HG02763 (cell line): Measurements from ENCODE around the gene FAM234B.
"Not testable (repeated sequence)": the region's sequence is repeated elsewhere in the genome, so short reads cannot be mapped to it uniquely, and the experiment has no call there.

ENCODE experiments used
- ATAC-seq: cut with Tn5 transposase; IDR thresholded peaks from one replicate; pipeline ENCODE4 v1.9.1; 2021; ENCODE audit warnings: mild to moderate bottlenecking, moderate library complexity; ENCODE audit not compliant: unreplicated experiment

Gene FAM234B

DNA sequence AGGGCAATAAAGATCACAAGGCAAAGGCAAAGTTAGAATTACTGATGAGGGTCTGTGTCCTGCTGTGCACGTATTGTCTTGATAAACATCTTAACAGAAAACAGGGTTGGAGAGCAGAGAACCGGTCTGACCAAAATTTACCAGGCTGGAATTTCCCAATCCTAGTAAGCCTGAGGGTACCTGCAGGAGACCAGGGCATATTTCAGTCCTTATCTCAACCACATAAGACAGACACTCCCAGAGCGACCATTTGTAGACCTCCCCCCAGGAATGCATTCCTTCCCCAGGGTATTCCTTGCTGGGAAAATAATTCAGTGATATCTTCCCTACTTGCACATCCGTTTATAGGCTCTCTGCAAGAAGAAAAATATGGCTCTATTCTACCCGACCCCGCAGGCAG is 9.4 kb downstream of the FAM234B start:
- not testable (repeated sequence) for ATAC-seq

DNA sequence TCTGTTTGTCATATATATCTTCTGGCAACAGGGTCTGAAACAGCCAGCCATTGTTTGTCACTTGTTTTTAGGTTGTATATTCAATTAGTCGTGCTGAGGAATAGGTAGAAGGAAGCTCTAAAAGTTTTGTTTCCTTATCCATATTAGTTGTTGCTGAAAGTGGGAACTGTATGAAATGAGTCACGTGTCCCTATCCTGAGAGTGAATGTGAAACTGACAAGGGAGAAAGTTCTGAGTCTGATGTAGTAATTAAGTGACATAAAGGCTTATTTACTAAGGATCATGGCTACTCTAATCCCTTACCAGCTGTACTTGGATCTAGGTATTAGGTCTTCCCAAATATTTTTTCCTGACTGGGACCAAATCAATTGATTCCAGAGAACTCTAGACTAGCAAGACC is 16.4 kb downstream of the FAM234B start:
- no peak for ATAC-seq

DNA sequence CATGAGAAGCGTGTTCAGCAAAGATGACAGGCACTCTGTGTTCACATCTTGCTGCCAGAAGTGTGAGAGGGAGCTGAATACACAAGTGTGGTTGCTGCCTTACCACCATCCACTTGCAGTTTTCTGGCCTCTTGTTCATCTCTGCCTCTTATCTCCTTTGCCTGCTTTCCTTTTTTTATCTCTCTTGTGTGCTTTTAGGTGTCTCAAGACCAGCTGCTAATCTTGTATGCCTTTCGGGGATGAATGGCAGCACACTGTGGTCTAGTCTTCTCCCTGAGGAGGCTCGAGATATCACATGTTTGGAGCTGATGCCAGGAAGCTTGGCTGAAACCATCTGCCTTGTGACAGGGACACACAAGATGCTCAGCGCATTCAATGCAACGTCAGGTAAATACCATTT is 17.2 kb downstream of the FAM234B start:
- no peak for ATAC-seq

DNA sequence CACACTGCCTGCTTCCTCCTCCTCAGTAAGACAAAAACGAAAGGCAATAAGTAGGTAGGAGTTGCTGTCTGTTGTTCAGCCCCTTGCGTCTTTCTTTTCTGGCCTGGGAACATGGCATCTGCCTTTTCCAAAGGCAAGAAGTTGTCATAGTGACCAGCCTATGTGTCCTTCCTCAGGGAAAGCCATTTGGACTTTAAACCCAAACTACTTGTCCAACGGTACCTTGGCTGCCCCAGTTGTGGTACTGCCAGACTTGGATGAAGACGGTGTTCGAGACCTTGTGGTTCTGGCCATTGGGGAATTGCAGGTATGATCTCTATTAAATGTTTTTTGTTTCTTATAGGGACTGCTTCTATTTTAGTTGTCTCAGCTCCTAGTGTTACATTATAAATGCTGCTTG is 18.5 kb downstream of the FAM234B start:
- no peak for ATAC-seq

DNA sequence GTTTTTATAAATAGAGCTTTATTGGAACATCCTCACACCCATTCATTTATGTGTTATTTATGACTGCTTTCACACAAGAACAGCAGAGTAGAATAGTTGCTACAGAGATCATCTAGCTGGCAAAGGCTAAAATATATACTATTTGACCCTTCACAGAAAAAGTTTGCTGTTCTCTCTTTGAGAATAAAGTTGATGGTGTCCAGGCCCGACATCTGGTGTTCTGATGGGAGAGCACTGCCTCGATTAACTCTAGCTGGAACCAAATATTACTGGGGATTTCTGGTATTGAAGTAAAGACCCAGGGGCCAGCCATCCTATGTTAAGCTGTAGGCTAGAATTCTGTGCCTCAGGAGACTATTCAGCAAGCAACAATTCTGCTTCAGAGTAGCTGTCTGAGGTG is 21.8 kb downstream of the FAM234B start:
- ATAC-seq: no peak

DNA sequence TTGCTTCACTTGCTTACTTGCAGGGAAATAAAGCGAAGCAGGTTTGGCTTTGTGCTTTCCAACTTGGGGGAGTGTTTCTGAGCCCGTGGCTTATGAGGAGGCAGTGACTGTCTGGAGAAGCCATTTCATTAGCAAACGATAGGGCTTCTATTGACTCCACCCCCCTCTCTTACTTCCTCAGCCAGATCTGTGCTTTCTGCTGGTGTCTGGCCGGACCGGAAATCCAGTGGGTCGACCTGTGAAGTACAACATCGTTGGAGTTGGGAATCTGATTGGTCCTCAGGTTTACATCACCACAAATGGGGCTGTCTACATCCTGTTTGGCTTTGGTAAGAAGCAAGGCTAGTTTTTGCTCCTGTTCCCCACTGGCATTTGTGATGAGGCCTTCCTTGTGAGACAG is 22.3 kb downstream of the FAM234B start:
- ATAC-seq: no peak

DNA sequence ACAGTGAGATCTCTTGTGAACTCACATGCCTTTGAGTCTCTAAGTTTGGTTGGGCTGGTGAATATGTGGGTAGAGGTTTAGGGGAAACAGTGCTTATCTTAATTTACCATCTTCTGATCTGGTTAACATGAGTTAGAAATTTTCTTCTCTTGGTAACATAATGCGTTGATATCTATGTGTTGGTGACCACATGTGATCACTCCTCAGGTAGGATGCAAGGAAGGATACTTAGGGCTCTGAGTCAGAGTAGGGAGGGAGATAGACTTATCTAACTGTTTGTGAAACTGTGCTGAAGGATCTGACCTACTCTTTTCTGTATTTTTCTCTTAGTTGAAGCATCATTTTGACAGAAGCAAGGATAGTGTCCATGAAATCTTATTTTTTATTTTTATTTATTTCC is 23.1 kb downstream of the FAM234B start:
- ATAC-seq: no peak

DNA sequence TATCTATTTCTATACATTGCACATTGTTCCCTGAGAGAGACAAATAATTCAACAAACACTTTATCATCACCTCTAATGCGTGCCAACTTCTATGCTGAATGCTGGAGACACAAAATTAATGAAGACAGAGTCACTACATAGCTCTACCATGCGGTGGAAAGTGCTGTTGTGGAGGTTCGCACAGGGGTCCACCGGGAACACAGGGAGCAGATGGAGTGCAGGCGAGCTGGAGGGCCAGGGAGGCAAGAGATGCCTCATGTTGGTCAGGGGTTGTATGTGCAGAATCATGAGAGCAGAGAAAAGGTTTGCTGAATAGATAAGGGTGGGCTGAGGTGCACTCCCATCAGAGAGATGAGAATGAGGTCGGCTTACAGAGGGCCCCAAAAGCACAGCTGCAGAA is 25.2 kb downstream of the FAM234B start:
- no peak for ATAC-seq

DNA sequence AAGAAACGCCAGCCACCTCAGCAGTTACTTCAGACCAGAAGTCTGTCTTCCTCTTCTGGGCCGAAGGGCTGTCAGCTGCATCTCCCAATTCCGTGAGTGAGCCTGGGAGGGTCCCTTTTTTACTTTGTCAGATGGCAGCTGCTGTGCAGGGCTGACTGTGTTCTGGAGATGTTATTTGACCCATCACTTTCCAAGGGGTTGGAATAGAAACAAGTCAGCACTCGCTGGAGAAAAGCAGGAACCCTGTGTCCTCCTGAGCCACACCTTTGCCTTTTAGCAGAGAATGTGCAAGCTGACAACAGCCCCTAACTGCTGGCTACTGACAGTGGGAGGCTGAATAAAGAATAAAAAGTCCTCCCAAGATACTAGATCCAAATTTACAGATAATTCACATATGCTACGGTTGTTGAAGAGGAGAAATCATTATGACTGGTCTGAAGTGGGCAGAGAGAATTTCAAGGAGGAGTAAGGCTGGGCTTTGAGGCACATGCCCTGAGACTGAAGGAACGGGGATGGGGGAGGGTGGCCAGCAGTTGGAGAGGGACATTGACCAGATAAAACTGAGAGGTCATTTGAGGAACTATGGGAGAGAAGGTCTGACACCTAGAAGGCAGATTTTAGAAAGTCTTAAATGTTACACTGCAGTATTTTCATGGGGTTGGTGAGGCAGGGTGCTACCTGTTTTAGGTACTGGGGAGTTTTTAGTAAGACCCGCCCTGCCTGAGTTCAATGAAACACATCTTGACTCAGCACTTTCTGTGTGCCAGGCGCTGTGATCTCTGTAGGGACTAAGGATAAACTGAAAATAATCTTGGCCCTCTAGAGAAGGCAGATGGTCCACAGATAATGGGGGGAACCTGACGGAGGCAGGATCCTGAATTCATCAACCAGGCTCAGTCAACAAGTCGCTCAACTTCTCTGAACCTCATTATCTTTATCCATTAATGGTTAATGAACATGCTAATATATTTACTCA is 27.4 kb downstream of the FAM234B start:
- no peak for ATAC-seq

DNA sequence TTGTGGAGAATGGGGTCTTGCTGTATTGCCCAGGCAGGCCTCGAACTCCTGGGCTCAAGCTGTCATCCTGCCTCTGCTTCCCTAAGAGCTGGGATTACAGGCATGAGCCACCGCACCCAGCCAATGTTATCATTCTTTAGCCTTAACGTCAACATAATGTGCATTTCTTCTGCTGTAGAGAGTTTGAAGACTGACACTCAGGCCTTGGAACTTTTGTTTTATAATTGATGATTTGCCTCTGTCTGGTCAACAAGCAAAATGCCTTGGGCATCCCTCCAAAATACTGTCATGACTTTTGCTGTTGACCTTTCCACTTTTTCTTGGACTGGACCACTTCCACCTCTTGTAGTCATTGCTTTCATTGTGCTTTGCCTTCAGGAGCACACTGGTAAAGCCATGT is 29.0 kb downstream of the FAM234B start:
- ATAC-seq: no peak

DNA sequence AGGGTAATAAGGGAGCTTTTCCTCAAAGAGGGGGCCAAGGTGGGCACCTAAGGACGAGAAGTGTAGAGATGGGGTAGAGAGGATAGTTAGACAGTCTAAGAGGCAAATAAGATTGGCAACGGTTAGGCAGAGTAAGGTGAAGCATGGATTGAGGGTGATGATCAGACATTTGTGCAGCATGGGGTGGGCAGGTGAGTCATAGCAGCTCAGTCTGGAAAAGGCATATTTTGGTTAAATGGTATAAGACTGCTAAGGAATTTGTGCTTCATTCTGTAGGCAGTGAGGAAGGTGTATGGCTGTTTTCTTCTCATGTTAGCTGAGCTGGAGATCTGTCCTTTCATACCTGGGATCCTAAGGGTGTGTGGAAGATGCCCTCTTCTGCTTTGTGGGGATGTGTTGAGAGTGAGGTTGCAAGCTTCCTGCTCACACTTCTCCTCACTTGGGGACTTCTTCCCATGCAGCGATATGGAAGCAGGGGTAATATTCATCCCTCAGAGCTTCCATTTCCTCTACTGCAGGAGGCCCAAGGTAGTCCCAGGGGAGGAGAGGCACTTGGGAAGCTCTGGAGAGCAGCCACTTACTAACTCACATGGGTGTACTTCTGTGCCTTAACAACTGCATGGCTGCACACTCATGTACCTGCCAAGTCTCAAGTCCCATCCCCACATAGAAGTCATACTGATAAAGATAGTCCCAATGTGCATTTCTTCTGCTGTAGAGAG is 30.4 kb downstream of the FAM234B start:
- ATAC-seq: no peak

DNA sequence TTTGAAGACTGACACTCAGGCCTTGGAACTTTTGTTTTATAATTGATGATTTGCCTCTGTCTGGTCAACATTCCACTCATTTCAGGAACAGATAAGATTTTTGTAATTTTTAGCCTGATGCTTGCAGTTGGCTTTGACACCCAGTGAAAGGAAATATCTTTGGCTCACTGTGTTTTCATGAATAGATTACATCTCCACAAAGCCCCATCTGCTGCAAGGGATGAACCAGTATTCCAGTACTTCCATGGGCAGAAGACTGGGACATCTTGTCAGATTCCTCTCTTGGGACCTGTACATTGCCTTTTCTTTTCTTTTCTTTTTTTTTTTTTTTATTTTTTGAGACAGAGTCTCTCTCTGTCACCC is 30.9 kb downstream of the FAM234B start:
- no peak for ATAC-seq

DNA sequence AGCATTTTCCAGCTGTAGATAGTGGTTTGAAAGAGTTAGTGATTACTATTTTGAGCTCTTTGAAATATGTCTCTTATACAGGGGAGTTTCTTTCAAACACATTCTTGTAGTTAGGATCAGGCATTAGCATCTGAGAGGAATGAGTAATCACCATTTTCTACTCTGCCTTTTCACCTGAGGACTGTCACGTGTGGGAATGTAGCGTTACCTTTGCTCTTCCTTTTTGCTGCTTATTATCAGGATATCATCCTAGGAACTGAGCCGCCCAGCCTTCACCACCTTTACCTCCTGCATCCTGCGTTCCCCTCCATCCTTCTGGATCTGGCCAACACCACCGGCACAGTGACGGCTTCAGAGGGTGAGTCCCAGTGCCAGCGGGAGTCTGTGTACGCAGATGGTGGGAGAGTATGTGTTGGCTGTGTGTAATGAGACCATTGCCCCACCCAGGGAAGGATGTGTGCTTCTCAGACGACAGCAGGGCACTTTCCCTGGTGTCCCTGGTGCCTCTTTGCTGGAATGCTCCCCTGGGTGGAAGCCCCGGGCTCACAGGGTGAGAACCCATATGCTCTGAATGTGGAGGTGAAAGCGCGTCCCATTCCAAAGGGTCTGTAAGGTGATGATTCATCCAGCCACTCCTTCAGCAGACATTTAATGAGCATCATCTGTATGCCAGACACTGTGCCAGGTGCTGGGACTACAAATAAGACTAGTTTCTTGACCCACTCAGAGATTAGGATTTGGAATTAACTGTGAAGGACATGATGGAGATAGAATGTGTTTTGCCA is 31.8 kb downstream of the FAM234B start:
- ATAC-seq: no peak

DNA sequence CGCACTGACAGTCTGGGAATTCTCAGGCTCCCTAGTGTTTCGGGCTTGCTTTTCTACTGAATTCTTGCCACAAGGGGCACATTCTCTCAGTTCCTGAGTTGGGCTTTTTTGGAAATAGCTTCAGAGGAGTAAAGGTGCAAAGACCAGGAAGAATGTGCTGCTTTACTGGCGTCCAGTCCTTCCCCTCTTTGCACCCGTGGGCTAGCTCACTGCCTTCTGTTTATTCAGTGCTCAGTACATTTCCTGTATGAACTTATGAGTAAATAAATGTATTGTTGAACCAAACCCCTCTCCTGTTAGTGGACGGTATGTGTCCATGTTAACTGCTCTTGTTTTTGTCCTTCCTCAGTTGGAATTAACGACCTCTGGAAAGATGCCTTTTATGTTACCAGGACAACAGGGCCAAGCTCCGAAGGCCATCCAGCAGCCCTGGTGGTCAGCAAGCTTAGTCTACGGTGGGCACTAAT is 35.3 kb downstream of the FAM234B start:
- no peak for ATAC-seq

DNA sequence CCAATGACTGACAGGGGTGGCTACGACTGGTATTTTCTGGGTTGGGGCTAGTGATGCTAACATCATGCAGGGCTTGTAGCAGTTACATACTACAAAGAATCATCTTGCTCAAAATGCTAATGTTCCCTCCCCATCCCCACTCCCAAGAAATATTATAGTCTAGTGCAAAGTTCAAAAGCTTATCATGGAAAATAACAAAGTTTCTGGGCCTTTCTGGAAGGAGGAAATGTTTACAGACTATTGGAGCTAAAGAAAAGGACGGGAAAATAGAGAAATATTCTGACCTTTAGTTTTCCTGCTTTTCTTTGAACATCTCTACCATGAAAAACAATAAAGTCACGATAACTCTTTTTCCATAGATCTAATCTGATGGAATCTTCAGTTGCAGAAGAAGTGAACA is 36.1 kb downstream of the FAM234B start:
- ATAC-seq: no peak

DNA sequence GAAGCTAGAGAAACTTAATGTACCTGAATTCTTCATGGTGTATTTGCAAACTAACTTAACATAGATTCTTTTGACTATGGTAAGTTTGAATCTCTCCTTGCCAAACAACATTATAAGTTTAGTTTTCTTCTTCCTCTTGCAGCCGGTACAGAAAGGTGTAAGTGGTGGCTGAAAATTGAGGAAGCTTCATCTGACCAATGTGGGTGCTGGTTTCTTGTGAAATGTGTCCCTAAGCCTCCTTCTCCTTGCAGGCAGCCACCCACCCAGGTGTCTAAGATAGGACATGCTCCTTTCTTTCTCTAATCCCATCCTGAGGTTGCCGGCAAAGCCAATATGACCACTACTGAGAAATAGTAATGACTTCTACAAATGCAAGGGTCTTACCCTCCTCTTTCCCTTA is 38.7 kb downstream of the FAM234B start:
- ATAC-seq: no peak

DNA sequence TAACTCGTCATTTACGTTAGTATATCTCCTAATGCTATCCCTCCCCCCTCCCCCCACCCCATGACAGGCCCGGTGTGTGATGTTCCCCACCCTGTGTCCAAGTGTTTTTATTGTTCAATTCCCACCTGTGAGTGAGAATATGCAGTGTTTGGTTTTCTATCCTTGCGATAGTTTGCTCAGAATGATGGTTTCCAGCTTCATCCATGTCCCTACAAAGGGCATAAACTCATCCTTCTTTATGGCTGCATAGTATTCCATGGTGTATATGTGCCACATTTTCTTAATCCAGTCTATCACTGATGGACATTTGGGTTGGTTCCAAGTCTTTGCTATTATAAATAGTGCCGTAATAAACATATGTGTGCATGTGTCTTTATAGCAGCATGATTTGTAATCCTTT is 39.5 kb downstream of the FAM234B start:
- not testable (repeated sequence) for ATAC-seq

DNA sequence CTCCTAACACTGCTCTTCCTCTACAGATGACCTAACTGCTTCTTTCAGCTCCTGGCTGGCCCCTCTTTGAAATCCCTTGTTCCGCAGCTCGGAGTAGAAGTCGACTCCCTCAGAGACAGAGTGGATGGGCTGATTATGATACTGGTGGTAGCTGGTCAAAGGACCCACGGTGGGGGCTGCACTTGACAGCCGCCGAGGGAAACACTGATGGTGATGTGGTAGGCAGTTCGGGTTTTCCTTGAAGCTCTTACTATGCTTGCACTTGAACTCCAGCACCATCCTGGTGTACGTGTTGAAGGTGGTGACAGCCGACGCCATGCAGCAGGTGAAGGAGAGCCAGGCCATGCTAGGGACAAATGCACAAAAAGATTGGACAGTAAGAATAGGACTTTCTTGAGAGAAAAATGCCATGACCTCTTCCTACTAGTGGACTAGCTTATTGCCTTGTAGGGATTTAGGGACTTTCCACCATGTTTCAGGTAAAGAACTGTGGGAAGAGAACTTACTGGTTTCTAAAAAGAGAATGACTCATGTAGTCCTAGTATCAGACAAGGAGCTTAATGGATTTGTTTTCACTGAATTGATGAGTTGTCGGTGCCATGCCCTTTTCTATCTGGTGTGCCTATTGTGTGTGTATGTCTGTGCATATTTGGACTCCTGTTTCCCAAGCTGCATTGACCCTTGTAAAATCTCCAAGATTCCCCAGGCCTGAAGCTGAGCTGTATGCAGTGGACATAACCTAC is 40.9 kb downstream of the FAM234B start:
- ATAC-seq: no peak

DNA sequence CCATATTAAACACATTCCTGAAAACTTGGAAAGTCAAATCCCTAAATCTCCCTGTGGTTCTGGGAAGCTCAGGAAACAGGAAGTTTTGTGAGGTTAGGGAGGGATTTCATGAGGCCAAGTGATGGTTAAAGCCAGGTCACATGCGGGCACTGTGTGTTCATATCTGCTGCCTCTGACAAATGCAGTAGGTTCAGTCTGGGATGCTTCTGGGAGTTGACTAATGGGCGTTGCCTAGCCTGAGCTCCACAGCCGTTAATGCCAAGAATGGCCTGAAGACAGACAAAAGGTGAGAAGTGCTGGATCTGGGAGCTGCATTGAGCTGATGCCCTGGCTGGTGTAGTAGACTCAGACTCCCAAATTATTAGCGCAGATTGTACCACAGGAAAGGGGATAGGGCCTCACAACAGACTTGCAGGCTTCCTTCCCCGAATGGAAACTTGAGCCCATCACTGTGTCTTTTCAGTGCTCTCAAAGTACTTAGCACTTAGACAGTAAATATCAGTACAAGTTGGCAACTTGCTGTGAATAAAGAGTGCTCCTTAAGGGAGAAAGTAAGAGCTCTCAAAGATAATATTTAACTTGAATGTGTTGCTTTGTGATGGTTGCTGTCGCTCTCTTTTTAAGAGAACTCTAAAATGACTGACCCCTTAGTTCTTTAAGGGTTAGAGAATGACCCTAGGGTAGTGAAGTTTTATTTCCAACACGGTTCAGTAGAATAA is 41.9 kb downstream of the FAM234B start:
- ATAC-seq: no peak

DNA sequence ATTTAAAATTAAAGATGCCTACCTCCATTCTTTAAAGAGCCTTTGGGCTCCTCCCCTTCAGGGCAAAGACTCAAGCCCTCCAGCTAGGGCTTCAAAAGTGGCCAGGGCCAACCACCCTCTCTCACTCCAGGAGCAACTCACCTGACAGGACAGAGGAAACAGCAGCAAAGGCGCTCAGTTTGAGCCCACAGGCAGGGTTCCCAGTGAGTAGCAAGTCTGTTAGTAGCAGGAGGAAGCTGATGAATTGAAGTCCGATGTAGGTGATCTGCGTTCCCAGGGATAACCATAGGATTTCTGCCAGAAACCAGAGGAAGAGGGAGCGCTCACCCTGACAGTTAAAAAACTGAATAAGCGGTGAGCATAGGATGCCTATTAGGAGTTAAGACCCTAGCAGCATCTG is 43.6 kb downstream of the FAM234B start:
- ATAC-seq: no peak
